Measurements from ENCODE around the gene ZCCHC14. TPM values are rescaled to one million over a fixed set of nuclear protein-coding genes. Genes with fewer than 3 reads are reported as not detected.

ZCCHC14 gene
- total RNA-seq, 1 donor from 2014 or later: 11.5 TPM

- H3K27ac ChIP-seq (ENCODE audit: low read depth, low read length): no peak overlapping the region
These were observed 41.1 kb downstream of the ZCCHC14 start for GRCh38 chr16:87451563-87452210.

GRCh38 chr16:87448866-87449265, 44.0 kb downstream of the ZCCHC14 start:
- H3K27ac ChIP-seq (ENCODE audit: low read depth, low read length): no peak overlapping the region
- H3K4me1 ChIP-seq (ENCODE audit: control insufficient read depth in 3 of 3, insufficient read depth in 3 of 3, low read length in 3 of 3): peaks cover 0 to 4% (median 3%) of the 10 kb centered on the region in 3 donors
- no peaks in the 10 kb centered on the region for H3K27me3 ChIP-seq (ENCODE audit: control insufficient read depth in 3 of 3, insufficient read depth in 3 of 3, low read length in 3 of 3)
- H3K9me3 ChIP-seq (ENCODE audit: control insufficient read depth in 3 of 3, low read length in 3 of 3): no peaks in the 10 kb centered on the region
- H3K4me3 ChIP-seq (ENCODE audit: low read length in 3 of 3): no peak overlapping the region
- H3K9ac ChIP-seq (ENCODE audit: low read depth in 1 of 3, low read length in 3 of 3): no peak overlapping the region
- H3K36me3 ChIP-seq (ENCODE audit: control insufficient read depth in 3 of 3, insufficient read depth in 3 of 3, low read length in 3 of 3): peaks cover 16 to 34% (median 26%) of the 10 kb centered on the region in 3 donors

More at GRCh38 chr16:87451563-87452210, 41.1 kb downstream of the ZCCHC14 start:
- peaks cover 0 to 4% (median 3%) of the 10 kb centered on the region in 3 donors for H3K4me1 ChIP-seq (ENCODE audit: control insufficient read depth in 3 of 3, insufficient read depth in 3 of 3, low read length in 3 of 3)
- peaks cover 20 to 36% (median 25%) of the 10 kb centered on the region in 3 donors for H3K36me3 ChIP-seq (ENCODE audit: control insufficient read depth in 3 of 3, insufficient read depth in 3 of 3, low read length in 3 of 3)
- no peaks in the 10 kb centered on the region for H3K27me3 ChIP-seq (ENCODE audit: control insufficient read depth in 3 of 3, insufficient read depth in 3 of 3, low read length in 3 of 3)
- H3K4me3 ChIP-seq (ENCODE audit: low read length in 3 of 3): no peak overlapping the region
- H3K9ac ChIP-seq (ENCODE audit: low read depth in 1 of 3, low read length in 3 of 3): no peak overlapping the region
- H3K9me3 ChIP-seq (ENCODE audit: control insufficient read depth in 3 of 3, low read length in 3 of 3): no peaks in the 10 kb centered on the region

- Histone ChIP-seq H3K36me3 (ENCODE audit: control insufficient read depth in 3 of 3, insufficient read depth in 3 of 3, low read length in 3 of 3) (peaks cover 12 to 28% (median 18%) of the 10 kb centered on the region in 3 donors), H3K4me1 (ENCODE audit: control insufficient read depth in 3 of 3, insufficient read depth in 3 of 3, low read length in 3 of 3) (peaks cover 4 to 9% (median 9%) of the 10 kb centered on the region in 3 donors), H3K9ac (ENCODE audit: low read depth in 1 of 3, low read length in 3 of 3) (no peak overlapping the region), H3K27ac (ENCODE audit: low read depth, low read length) (no peak overlapping the region), H3K9me3 (ENCODE audit: control insufficient read depth in 3 of 3, low read length in 3 of 3) (no peaks in the 10 kb centered on the region), H3K4me3 (ENCODE audit: low read length in 3 of 3) (no peak overlapping the region), H3K27me3 (ENCODE audit: control insufficient read depth in 3 of 3, insufficient read depth in 3 of 3, low read length in 3 of 3) (no peaks in the 10 kb centered on the region)
These were observed 45.5 kb downstream of the ZCCHC14 start for GRCh38 chr16:87447323-87447722.

- Histone ChIP-seq H3K27me3 (ENCODE audit: control insufficient read depth in 3 of 3, insufficient read depth in 3 of 3, low read length in 3 of 3) (no peaks in the 10 kb centered on the region), H3K27ac (ENCODE audit: low read depth, low read length) (no peak overlapping the region), H3K36me3 (ENCODE audit: control insufficient read depth in 3 of 3, insufficient read depth in 3 of 3, low read length in 3 of 3) (peaks cover 12 to 22% (median 12%) of the 10 kb centered on the region in 3 donors), H3K4me3 (ENCODE audit: low read length in 3 of 3) (no peak overlapping the region), H3K9ac (ENCODE audit: low read depth in 1 of 3, low read length in 3 of 3) (no peak overlapping the region), H3K9me3 (ENCODE audit: control insufficient read depth in 3 of 3, low read length in 3 of 3) (no peaks in the 10 kb centered on the region), H3K4me1 (ENCODE audit: control insufficient read depth in 3 of 3, insufficient read depth in 3 of 3, low read length in 3 of 3) (peaks cover 6 to 10% (median 7%) of the 10 kb centered on the region in 3 donors)
These were observed 46.3 kb downstream of the ZCCHC14 start for GRCh38 chr16:87446479-87446878.

- Histone ChIP-seq H3K4me1 (ENCODE audit: control insufficient read depth in 3 of 3, insufficient read depth in 3 of 3, low read length in 3 of 3) (peaks cover 6 to 10% (median 7%) of the 10 kb centered on the region in 3 donors), H3K9me3 (ENCODE audit: control insufficient read depth in 3 of 3, low read length in 3 of 3) (no peaks in the 10 kb centered on the region), H3K9ac (ENCODE audit: low read depth in 1 of 3, low read length in 3 of 3) (no peak overlapping the region), H3K4me3 (ENCODE audit: low read length in 3 of 3) (no peak overlapping the region), H3K27ac (ENCODE audit: low read depth, low read length) (no peak overlapping the region), H3K27me3 (ENCODE audit: control insufficient read depth in 3 of 3, insufficient read depth in 3 of 3, low read length in 3 of 3) (no peaks in the 10 kb centered on the region), H3K36me3 (ENCODE audit: control insufficient read depth in 3 of 3, insufficient read depth in 3 of 3, low read length in 3 of 3) (peaks cover 12 to 21% (median 12%) of the 10 kb centered on the region in 3 donors)
These were observed 47.3 kb downstream of the ZCCHC14 start for GRCh38 chr16:87445486-87445885.

GRCh38 chr16:87443964-87444363, 48.9 kb downstream of the ZCCHC14 start:
- Histone ChIP-seq H3K4me1 (ENCODE audit: control insufficient read depth in 3 of 3, insufficient read depth in 3 of 3, low read length in 3 of 3) (peaks cover 6 to 10% (median 7%) of the 10 kb centered on the region in 3 donors), H3K27me3 (ENCODE audit: control insufficient read depth in 3 of 3, insufficient read depth in 3 of 3, low read length in 3 of 3) (no peaks in the 10 kb centered on the region), H3K4me3 (ENCODE audit: low read length in 3 of 3) (no peak overlapping the region), H3K9ac (ENCODE audit: low read depth in 1 of 3, low read length in 3 of 3) (no peak overlapping the region), H3K9me3 (ENCODE audit: control insufficient read depth in 3 of 3, low read length in 3 of 3) (no peaks in the 10 kb centered on the region), H3K27ac (ENCODE audit: low read depth, low read length) (no peak overlapping the region), H3K36me3 (ENCODE audit: control insufficient read depth in 3 of 3, insufficient read depth in 3 of 3, low read length in 3 of 3) (peaks cover 12 to 17% (median 12%) of the 10 kb centered on the region in 3 donors)

- no peak overlapping the region for H3K9ac ChIP-seq (ENCODE audit: low read depth in 1 of 3, low read length in 3 of 3)
- no peaks in the 10 kb centered on the region for H3K27me3 ChIP-seq (ENCODE audit: control insufficient read depth in 3 of 3, insufficient read depth in 3 of 3, low read length in 3 of 3)
- no peak overlapping the region for H3K27ac ChIP-seq (ENCODE audit: low read depth, low read length)
These were observed 49.8 kb downstream of the ZCCHC14 start for GRCh38 chr16:87443016-87443415.

GRCh38 chr16:87442581-87442966, 50.2 kb downstream of the ZCCHC14 start:
- peaks cover under 1 to 10% (median 8%) of the 10 kb centered on the region in 3 donors for H3K36me3 ChIP-seq (ENCODE audit: control insufficient read depth in 3 of 3, insufficient read depth in 3 of 3, low read length in 3 of 3)

More at GRCh38 chr16:87443016-87443415, 49.8 kb downstream of the ZCCHC14 start:
- Histone ChIP-seq H3K4me1 (ENCODE audit: control insufficient read depth in 3 of 3, insufficient read depth in 3 of 3, low read length in 3 of 3) (peaks cover 6 to 10% (median 7%) of the 10 kb centered on the region in 3 donors), H3K4me3 (ENCODE audit: low read length in 3 of 3) (no peak overlapping the region), H3K36me3 (ENCODE audit: control insufficient read depth in 3 of 3, insufficient read depth in 3 of 3, low read length in 3 of 3) (peaks cover 4 to 12% (median 10%) of the 10 kb centered on the region in 3 donors), H3K9me3 (ENCODE audit: control insufficient read depth in 3 of 3, low read length in 3 of 3) (no peaks in the 10 kb centered on the region)

GRCh38 chr16:87441886-87442580, 50.8 kb downstream of the ZCCHC14 start:
- no peaks in the 10 kb centered on the region for H3K27me3 ChIP-seq (ENCODE audit: control insufficient read depth in 3 of 3, insufficient read depth in 3 of 3, low read length in 3 of 3)
- H3K36me3 ChIP-seq (ENCODE audit: control insufficient read depth in 3 of 3, insufficient read depth in 3 of 3, low read length in 3 of 3): peaks cover 0 to 8% (median 8%) of the 10 kb centered on the region in 3 donors
- H3K4me3 ChIP-seq (ENCODE audit: low read length in 3 of 3): no peak overlapping the region
- no peak overlapping the region for H3K9ac ChIP-seq (ENCODE audit: low read depth in 1 of 3, low read length in 3 of 3)
- H3K27ac ChIP-seq (ENCODE audit: low read depth, low read length): no peak overlapping the region
- H3K4me1 ChIP-seq (ENCODE audit: control insufficient read depth in 3 of 3, insufficient read depth in 3 of 3, low read length in 3 of 3): peaks cover 6 to 10% (median 7%) of the 10 kb centered on the region in 3 donors
- H3K9me3 ChIP-seq (ENCODE audit: control insufficient read depth in 3 of 3, low read length in 3 of 3): no peaks in the 10 kb centered on the region

More at GRCh38 chr16:87442581-87442966, 50.2 kb downstream of the ZCCHC14 start:
- no peak overlapping the region for H3K27ac ChIP-seq (ENCODE audit: low read depth, low read length)
- no peaks in the 10 kb centered on the region for H3K27me3 ChIP-seq (ENCODE audit: control insufficient read depth in 3 of 3, insufficient read depth in 3 of 3, low read length in 3 of 3)
- H3K9ac ChIP-seq (ENCODE audit: low read depth in 1 of 3, low read length in 3 of 3): no peak overlapping the region
- no peaks in the 10 kb centered on the region for H3K9me3 ChIP-seq (ENCODE audit: control insufficient read depth in 3 of 3, low read length in 3 of 3)
- H3K4me3 ChIP-seq (ENCODE audit: low read length in 3 of 3): no peak overlapping the region
- H3K4me1 ChIP-seq (ENCODE audit: control insufficient read depth in 3 of 3, insufficient read depth in 3 of 3, low read length in 3 of 3): peaks cover 6 to 10% (median 7%) of the 10 kb centered on the region in 3 donors

- no peak overlapping the region for H3K9ac ChIP-seq (ENCODE audit: low read depth in 1 of 3, low read length in 3 of 3)
- peaks cover 13 to 28% (median 19%) of the 10 kb centered on the region in 3 donors for H3K4me1 ChIP-seq (ENCODE audit: control insufficient read depth in 3 of 3, insufficient read depth in 3 of 3, low read length in 3 of 3)
- no peak overlapping the region for H3K4me3 ChIP-seq (ENCODE audit: low read length in 3 of 3)
- no peak overlapping the region for H3K27ac ChIP-seq (ENCODE audit: low read depth, low read length)
- H3K36me3 ChIP-seq (ENCODE audit: control insufficient read depth in 3 of 3, insufficient read depth in 3 of 3, low read length in 3 of 3): peaks cover 0 to 6% (median 3%) of the 10 kb centered on the region in 3 donors
- no peaks in the 10 kb centered on the region for H3K27me3 ChIP-seq (ENCODE audit: control insufficient read depth in 3 of 3, insufficient read depth in 3 of 3, low read length in 3 of 3)
- H3K9me3 ChIP-seq (ENCODE audit: control insufficient read depth in 3 of 3, low read length in 3 of 3): no peaks in the 10 kb centered on the region
These were observed 52.9 kb downstream of the ZCCHC14 start for GRCh38 chr16:87439926-87440325.
